UCSD-AML1 (cell line): ENCODE measurements around the gene NAV3.

Experiments
- DNase-seq: peaks from one replicate; lab custom pipeline; 2025; ENCODE audit not compliant: unreplicated experiment; lab: John Stamatoyannopoulos, UW

The NAV3 gene

DNA sequence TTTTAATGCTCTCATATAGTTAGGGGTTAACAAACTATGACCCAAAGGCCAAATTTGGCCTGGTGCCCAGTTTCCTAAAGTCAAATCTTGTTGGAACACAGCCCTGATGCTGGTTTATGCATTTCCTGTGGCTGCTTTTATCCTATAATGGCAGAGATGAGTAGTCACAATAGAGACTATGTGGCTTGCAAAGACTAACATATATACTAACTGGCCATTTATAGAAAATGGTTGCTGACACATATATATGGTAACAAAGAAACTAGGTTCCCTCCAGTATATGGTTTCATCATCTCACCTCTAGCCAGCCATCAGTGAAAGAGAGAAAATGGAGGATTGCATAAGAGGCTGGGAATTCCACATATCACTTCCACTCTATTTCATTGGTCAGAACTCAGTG, 10.8 kb downstream of the NAV3 start:
- no peak for DNase-seq

DNA sequence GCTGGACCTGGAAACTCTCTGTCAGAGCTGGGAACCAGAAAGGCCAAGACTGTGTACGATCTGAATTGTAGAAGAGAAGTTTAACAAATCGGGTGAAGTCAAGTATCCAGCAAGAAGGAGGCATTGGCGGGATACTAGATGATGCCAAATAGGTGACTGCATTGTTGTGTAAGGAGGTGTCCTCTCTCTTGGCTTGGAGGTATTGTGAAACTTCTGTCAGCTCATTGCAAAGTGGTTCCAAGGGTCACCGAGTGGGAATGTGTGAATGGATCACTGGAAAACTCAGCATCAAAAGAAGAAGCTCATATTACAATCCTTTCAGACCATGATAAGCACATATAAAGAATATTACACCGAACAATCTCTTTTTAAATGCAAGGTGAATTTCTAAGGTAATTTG, 11.7 kb downstream of the NAV3 start:
- DNase-seq: no peak

DNA sequence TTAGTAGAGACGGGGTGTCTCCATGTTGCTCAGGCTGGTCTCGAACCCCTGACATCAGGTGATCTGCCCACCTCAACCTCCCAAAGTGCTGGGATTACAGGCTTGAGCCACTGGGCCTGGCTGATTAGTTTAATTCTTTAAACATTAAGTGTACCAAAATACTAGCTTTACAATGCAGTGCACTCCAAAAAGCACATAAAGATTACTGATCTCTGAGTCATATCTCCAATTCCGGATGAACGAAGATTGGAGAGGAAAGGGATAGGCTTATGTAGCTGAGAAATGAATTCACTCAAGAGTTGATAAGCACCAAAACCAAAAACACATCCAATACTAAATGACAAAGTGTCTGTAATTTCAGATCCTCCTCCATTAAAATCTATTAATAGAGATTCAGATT, 15.1 kb downstream of the NAV3 start:
- no peak for DNase-seq

DNA sequence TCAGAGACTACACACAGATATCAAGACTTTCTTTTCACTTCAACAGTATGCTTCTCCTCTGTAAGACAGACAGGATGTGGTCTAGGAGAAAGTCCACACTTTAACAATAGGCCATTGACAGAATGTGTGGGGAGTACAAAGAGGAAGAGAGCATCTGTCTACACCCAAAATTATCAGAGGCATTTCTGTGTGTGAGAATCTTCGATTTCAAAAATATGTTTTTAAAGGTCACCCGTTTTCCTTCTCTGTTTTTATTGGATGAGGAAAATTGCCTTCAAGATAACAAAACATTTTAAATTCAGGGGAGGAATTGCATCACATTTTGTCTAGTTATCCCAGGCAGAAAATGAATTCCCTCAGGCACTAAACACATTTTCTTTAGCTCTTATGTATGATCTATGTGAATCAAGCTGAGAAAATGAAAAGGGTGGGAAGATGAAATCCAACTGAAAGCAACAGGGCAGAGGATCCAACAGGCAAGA, 16.4 kb downstream of the NAV3 start:
- DNase-seq: no peak

DNA sequence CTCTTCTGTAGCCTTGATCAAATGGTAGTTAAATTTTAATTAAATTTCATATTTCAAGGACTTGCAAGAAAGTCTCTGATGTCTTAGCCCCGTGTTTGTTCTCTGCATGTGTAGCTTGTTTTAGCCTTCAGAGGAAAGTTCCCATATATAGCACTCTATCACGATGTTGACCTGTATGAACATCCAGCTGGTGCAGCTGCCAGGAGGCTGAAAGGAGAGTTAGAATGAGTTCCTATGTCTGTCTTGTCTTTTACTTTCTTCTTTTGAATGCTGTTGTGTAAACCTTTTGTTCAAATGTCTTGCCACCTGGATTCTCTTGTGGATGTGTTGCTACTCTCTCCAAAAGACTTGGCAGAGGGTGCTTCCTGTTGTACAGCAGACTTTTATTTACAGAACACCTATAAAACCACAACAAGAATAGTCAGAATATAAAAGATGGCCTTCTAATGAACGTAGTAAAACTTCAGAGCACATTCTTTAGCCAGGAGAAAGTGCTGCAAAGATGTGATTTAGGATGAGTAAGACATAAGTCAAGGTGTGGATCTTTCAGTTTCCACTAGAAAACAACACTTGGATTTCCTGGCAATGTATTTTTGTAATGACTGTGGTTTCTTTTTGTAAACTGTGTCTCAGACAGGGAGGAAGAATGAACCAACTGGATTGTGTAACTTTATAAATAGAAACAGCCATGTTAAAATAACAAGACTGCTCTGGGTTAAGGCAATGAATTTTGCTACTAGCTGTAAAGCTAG, 17.2 kb downstream of the NAV3 start:
- DNase-seq: no peak

DNA sequence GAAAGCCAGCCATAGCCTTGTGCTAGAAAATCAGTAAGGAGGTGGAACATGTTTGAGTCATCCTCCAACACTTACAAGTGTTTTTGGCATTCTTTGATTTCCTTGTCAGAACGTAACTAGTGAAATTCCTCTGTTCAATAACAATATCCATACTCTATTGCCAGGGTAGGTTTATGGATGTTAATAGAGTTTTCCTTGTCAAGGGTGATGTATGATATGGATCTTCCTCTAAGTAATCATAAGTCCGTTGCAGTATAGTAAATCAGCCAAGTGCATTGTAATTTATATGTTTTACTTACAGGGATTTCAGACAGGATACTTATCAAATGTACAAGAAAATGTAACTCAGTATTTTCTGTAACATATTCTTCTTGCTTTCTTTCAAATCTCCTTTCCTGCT, 19.4 kb downstream of the NAV3 start:
- no peak for DNase-seq

GRCh38 chr12:77850698-77851097, 20.0 kb downstream of the NAV3 start:
- DNase-seq: no peak

DNA sequence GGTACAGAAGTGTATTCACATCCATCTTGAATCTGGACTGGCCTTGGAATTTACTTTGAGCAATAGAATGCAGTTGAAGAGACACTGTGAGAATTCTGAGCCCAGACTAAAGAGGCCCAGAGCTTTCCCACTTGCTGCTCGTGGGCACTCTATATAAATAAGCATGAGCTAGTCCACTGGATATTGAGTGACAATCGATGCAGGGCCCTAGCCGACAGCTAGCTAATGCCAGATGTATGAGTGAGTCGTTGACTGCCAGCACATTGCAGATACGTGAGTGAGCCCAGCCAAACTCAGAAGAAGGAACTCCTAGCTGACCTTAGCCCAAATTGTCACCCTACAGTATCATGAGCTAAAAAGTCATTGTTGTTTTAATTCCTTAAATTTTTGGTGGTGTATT, 24.9 kb downstream of the NAV3 start:
- DNase-seq: no peak

GRCh38 chr12:77861317-77861716, 30.6 kb downstream of the NAV3 start:
- DNase-seq: no peak

DNA sequence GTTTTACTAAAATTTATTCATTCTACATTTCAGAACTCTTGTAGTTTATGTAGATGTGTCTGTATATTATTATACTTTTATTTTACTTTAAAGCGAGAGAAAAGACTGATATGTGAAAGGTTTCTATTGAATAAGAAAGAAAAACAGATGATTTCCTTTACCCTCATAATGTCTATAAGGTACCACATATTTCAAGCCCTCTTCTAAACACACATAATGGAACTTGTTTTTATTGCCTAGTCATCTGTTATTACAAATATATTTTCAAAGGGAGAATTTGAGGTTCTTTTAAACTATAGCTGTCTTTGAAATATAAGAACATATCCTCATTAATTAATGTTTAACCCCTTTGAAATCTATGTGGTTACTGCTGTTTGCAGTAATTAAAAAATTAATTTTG, 34.5 kb downstream of the NAV3 start:
- no peak for DNase-seq

DNA sequence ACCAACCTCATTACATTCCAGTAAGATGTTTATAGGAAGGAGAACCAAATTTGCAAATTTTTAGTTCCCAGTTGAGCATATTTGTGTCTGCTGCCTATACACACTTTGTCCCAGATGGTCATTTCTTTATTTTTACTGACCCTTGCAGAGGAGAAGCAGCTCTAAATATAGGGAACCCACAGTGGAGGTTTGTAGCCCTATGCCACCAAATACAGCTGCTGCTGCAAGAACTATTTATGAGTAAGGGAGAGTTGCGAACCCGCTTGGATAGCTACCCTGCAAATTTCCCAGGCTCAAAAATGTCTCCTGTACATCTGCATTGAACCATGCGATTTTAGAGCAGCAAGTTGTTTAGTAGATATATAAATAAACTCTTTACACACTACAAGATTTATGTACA, 48.2 kb downstream of the NAV3 start:
- no peak for DNase-seq

- no peak for DNase-seq
Measured at GRCh38 chr12:77882709-77883108, 52.0 kb downstream of the NAV3 start.

- no peak for DNase-seq
Measured at GRCh38 chr12:77888611-77889010, 57.9 kb downstream of the NAV3 start.

- no peak for DNase-seq
Measured at GRCh38 chr12:77891518-77892147, 60.9 kb downstream of the NAV3 start.

DNA sequence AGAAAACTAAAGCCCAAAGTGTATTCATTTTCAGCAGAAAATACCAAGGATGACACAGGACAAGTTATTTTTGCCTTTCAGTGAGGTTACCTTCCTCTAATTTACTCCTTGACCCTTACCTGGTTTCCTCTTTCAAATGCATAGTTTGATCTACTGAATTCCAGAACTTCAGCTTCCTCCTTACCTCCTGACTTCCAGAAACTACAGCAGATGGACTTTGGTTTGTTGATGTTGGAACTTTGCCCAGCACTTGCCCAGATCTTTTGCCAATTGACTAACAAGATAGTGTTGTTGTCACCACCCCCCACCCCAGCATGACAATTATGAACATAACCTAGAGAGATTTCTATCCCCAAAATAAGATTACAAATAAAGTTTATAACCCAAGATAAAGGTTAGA, 63.2 kb downstream of the NAV3 start:
- DNase-seq: no peak

DNA sequence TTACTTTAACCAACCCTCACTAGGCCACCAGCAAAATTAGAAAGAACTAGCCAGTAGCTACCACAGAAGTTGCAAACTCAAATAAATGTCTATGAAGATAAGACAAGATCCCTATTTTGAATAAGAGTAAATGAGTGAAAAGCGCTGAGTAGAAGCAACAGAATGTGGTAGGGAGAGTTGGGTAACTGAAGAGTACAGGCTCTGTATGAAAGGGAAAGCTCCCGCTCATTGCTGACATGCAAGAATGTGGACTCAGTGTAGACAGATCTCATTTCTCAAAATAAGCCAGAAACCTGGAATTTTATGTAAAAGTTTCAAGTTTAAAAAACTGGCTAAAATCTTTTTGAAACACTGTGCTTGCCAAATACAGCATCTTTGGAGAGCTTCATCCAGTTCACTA, 63.9 kb downstream of the NAV3 start:
- no peak for DNase-seq

- no peak for DNase-seq
Measured at GRCh38 chr12:77895699-77896098, 65.0 kb downstream of the NAV3 start.

- no peak for DNase-seq
Measured at GRCh38 chr12:77907936-77908335, 77.2 kb downstream of the NAV3 start.

DNA sequence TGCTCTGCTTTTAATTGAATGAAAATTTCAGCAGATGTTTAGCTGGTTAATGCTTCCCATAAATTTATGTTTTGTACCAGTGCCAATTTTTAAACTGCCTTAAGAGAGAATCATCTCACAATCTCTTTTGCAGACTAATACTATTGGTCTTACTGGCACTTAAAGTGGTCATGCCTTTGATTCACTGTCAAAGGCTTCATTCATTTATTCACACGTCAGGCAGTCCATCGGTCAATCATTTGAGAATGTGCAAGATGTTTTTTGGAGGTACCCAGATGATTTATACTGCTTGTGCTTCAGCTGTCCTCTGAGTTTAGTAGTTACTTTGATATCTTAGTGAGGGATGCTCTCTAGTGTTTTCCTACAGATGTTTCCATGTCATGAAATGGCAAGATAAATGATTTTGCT, 83.4 kb downstream of the NAV3 start:
- no peak for DNase-seq

GRCh38 chr12:77915071-77915600, 84.4 kb downstream of the NAV3 start:
- DNase-seq: no peak

DNA sequence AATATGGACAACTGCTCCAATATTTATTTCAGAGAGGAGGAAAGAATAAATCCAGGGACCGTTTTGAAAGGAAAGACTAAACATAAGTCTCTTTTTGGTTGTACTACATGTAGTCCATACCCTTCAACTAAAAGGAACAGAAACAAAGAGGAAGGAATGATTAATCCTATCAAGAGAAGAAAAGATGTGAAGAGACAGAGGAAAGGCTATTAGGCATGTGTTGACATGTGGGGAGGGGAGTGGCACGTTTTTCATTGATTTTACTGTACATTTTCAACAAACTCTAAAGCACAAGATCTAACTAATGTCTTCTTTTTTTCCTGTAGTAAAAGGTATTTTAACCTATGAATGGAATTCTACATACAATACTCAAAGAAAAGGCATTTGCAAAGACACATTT, 85.6 kb downstream of the NAV3 start:
- DNase-seq: no peak

GRCh38 chr12:77918046-77918445, 87.4 kb downstream of the NAV3 start:
- no peak for DNase-seq

- no peak for DNase-seq
Measured at GRCh38 chr12:77919450-77919849, 88.8 kb downstream of the NAV3 start.
